Measurements from ENCODE around the gene MTG1.
"Not testable (repeated sequence)": the region's sequence is repeated elsewhere in the genome, so short reads cannot be mapped to it uniquely, and the experiment has no call there.

The MTG1 gene

GRCh38 chr10:133454204-133454893 is 60.4 kb downstream of the MTG1 start:
- no peak for DNase-seq

GRCh38 chr10:133455196-133455595 is 61.2 kb downstream of the MTG1 start:
- no peak for DNase-seq

- DNase-seq = no peak
Observed at GRCh38 chr10:133455611-133456031, 61.7 kb downstream of the MTG1 start.

- DNase-seq = no peak
Observed at GRCh38 chr10:133456041-133456951, 62.3 kb downstream of the MTG1 start.

GRCh38 chr10:133457100-133457841 is 63.3 kb downstream of the MTG1 start:
- DNase-seq = no peak

- no peak for DNase-seq
Observed at GRCh38 chr10:133458021-133458709, 64.2 kb downstream of the MTG1 start.

- no peak for DNase-seq
Observed at GRCh38 chr10:133458710-133459453, 64.9 kb downstream of the MTG1 start.

- DNase-seq = no peak
Observed at GRCh38 chr10:133459454-133460207, 65.7 kb downstream of the MTG1 start.

GRCh38 chr10:133460208-133460769 is 66.3 kb downstream of the MTG1 start:
- DNase-seq = no peak

GRCh38 chr10:133461027-133461426 is 67.1 kb downstream of the MTG1 start:
- DNase-seq = no peak

- DNase-seq = no peak
Observed at GRCh38 chr10:133461841-133462240, 67.9 kb downstream of the MTG1 start.

GRCh38 chr10:133462512-133463305 is 68.8 kb downstream of the MTG1 start:
- no peak for DNase-seq

- DNase-seq = no peak
Observed at GRCh38 chr10:133464582-133465031, 70.7 kb downstream of the MTG1 start.

GRCh38 chr10:133465191-133465949 is 71.4 kb downstream of the MTG1 start:
- no peak for DNase-seq

GRCh38 chr10:133465950-133466474 is 72.1 kb downstream of the MTG1 start:
- no peak for DNase-seq

GRCh38 chr10:133466683-133467275 is 72.8 kb downstream of the MTG1 start:
- no peak for DNase-seq

- DNase-seq = no peak
Observed at GRCh38 chr10:133467286-133467911, 73.4 kb downstream of the MTG1 start.

GRCh38 chr10:133469205-133469604 is 75.2 kb downstream of the MTG1 start:
- DNase-seq = not testable (repeated sequence)
